H1 (cell line): Measurements from ENCODE around the gene RAMP3. TPM values are rescaled to one million over a fixed set of nuclear protein-coding genes. Genes with fewer than 3 reads are reported as not detected.

Experiments used
- ASH2L ChIP-seq: fragments of 200-600, 300-600 bp; sonication (generic); IDR thresholded peaks from one replicate; pipeline ENCODE4 v1.7.1; 2017; ENCODE audit warnings: low read length
- ATF3 ChIP-seq: IDR thresholded peaks from 2 replicates; pipeline ENCODE4 v1.6.1; 2011; ENCODE audit warnings: low read depth, mild to moderate bottlenecking, low read length; ENCODE audit not compliant: insufficient read depth
- CEBPB ChIP-seq: IDR thresholded peaks from 2 replicates; pipeline ENCODE4 v1.6.1; 2012; ENCODE audit warnings: low read depth, low read length
- HDAC6 ChIP-seq: IDR thresholded peaks from one replicate; pipeline ENCODE4 v1.7.1; 2012; ENCODE audit warnings: low read depth, mild to moderate bottlenecking, inconsistent platforms, low read length, moderate library complexity
- RNF2 ChIP-seq: fragments of 200-900, 300-1000 bp; sonication (generic); IDR thresholded peaks from 2 replicates; pipeline ENCODE4 v1.7.1; 2016; ENCODE audit warnings: borderline replicate concordance, low read depth, mild to moderate bottlenecking, antibody characterized with exemption, low read length; ENCODE audit not compliant: poor library complexity, severe bottlenecking; ENCODE audit errors: missing control alignments
- polyA plus RNA-seq, 7 experiments: library from polyadenylated mRNA; depleted of rRNA in 3 of 7; stranded (reverse) in 5 of 7; unstranded in 2 of 7; fragments of >200 nt in 5 of 7; fragments of 200-250 nt in 2 of 7; gene quantifications; 1 replicate in 5 of 7; 2 replicates in 1 of 7; 4 replicates in 1 of 7; pipeline versions ENCODE4 v1.2.1 to v1.2.3, GENCODE V29; 2011 to 2013; ENCODE audit warnings: missing spikeins in 2 of 7, mixed read lengths in 2 of 7
- total RNA-seq: library from RNA; stranded (reverse); fragmentation: NEBNext Ultra II Directional; extraction: Animal tissue kit (Norgen Biotek cat#: 25700); gene quantifications from 2 replicates; pipeline ENCODE4 v1.2.1, GENCODE V29; 2021

Gene RAMP3
- total and polyA plus RNA-seq, 2 of the 8 experiments (the other 6 are each of a cell fraction or from before 2014, with no cell fraction given), result 0.88 to 0.98 TPM

- TF ChIP-seq ASH2L (no peak), HDAC6 (no peak), RNF2 (no peak), CEBPB (no peak), ATF3 (no peak)
These were observed 24.6 kb downstream of the RAMP3 start (continued) for GRCh38 chr7:45181991-45182855.
